MM.1S (cell line): Measurements from ENCODE around the gene CNBP.
"Not testable (repeated sequence)": the region's sequence is repeated elsewhere in the genome, so short reads cannot be mapped to it uniquely, and the experiment has no call there.

ENCODE experiments used
- DNase-seq: peaks from one replicate; pipeline ENCODE4 v3.0.0-alpha.2; 2015
- H2AFZ ChIP-seq: fragments of 300-600 bp; sonication (generic); 2 replicates; pipeline ENCODE4 v1.6.0; 2016; ENCODE audit warnings: antibody characterized with exemption, low read length
- H3F3A ChIP-seq: fragments of 300-600 bp; sonication (generic); 2 replicates; pipeline ENCODE4 v1.6.1; 2016; ENCODE audit warnings: mild to moderate bottlenecking, antibody characterized with exemption, low read length, moderate library complexity, mixed read lengths; ENCODE audit not compliant: insufficient read depth
- H3K27ac ChIP-seq: fragments of 300-600 bp; sonication (generic); 2 replicates; pipeline ENCODE4 v1.5.1; 2016; ENCODE audit warnings: mild to moderate bottlenecking, low read length
- H3K27me3 ChIP-seq: fragments of 300-600 bp; sonication (generic); replicated peaks from 2 replicates; pipeline ENCODE4 v1.6.0; 2016; ENCODE audit warnings: low read length; ENCODE audit not compliant: insufficient read depth
- H3K36me3 ChIP-seq: fragments of 300-600 bp; sonication (generic); replicated peaks from 2 replicates; pipeline ENCODE4 v1.6.1; 2016; ENCODE audit warnings: mild to moderate bottlenecking, low read length, mixed read lengths; ENCODE audit not compliant: insufficient read depth
- H3K4me1 ChIP-seq: fragments of 300-600 bp; sonication (generic); 2 replicates; pipeline ENCODE4 v1.6.1; 2016; ENCODE audit warnings: low read length, mixed read lengths
- H3K4me2 ChIP-seq: fragments of 300-600 bp; sonication (generic); 2 replicates; pipeline ENCODE4 v1.6.0; 2016; ENCODE audit warnings: low read depth, low read length
- H3K4me3 ChIP-seq: fragments of 300-600 bp; sonication (generic); 2 replicates; pipeline ENCODE4 v1.5.1; 2016; ENCODE audit warnings: low read length, mixed read lengths
- H3K79me2 ChIP-seq: fragments of 300-600 bp; sonication (generic); 2 replicates; pipeline ENCODE4 v1.6.1; 2016; ENCODE audit warnings: mixed run types, low read length, mixed read lengths
- H3K9ac ChIP-seq: fragments of 300-600 bp; sonication (generic); 2 replicates; pipeline ENCODE4 v1.6.1; 2016; ENCODE audit warnings: low read length, mixed read lengths
- H3K9me2 ChIP-seq: fragments of 300-600 bp; sonication (generic); replicated peaks from 2 replicates; pipeline ENCODE4 v1.6.1; 2016; ENCODE audit warnings: mild to moderate bottlenecking, low read length, mixed read lengths; ENCODE audit not compliant: insufficient read depth
- H3K9me3 ChIP-seq: fragments of 300-600 bp; sonication (generic); replicated peaks from 2 replicates; pipeline ENCODE4 v1.6.1; 2016; ENCODE audit warnings: mild to moderate bottlenecking, low read length, mixed read lengths; ENCODE audit not compliant: insufficient read depth
- H4K20me1 ChIP-seq: fragments of 300-600 bp; sonication (generic); 2 replicates; pipeline ENCODE4 v1.6.1; 2016; ENCODE audit warnings: mild to moderate bottlenecking, low read length, moderate library complexity, mixed read lengths; ENCODE audit not compliant: insufficient read depth
- CTCF ChIP-seq: fragments of 300-600 bp; sonication (generic); IDR thresholded peaks from 2 replicates; pipeline ENCODE4 v1.5.1; 2016; ENCODE audit warnings: antibody characterized with exemption, low read length, mixed read lengths
- EZH2 ChIP-seq: fragments of 300-600 bp; sonication (generic); optimal IDR thresholded peaks from 2 replicates; pipeline ENCODE3; 2017; ENCODE audit warnings: low read depth, mild to moderate bottlenecking, antibody characterized with exemption, low read length, mixed read lengths
- EZH2phosphoT487 ChIP-seq: fragments of 300-600 bp; sonication (generic); IDR thresholded peaks from 2 replicates; pipeline ENCODE4 v1.6.1; 2018; ENCODE audit warnings: antibody characterized with exemption, low read length

Gene CNBP

GRCh38 chr3:129173206-129173605 lies 10.5 kb downstream of the CNBP start:
- Histone ChIP-seq H3K9me2 (no peaks in the 10 kb centered on the region), H2AFZ (no peak overlapping the region), H3K9ac (no peak overlapping the region), H3K4me2 (no peak overlapping the region), H3K27ac (no peak overlapping the region), H3K4me1 (no peaks in the 10 kb centered on the region), H3K79me2 (peaks cover 91% of the 10 kb centered on the region), H3K27me3 (no peaks in the 10 kb centered on the region), H3F3A (peaks cover 14% of the 10 kb centered on the region), H4K20me1 (peaks cover 71% of the 10 kb centered on the region), H3K9me3 (no peaks in the 10 kb centered on the region), H3K4me3 (no peak overlapping the region), H3K36me3 (peaks cover 26% of the 10 kb centered on the region)
- TF ChIP-seq CTCF = no peak
- TF ChIP-seq EZH2phosphoT487 = no peak
- no peak for TF ChIP-seq EZH2
- no peak for DNase-seq

DNA sequence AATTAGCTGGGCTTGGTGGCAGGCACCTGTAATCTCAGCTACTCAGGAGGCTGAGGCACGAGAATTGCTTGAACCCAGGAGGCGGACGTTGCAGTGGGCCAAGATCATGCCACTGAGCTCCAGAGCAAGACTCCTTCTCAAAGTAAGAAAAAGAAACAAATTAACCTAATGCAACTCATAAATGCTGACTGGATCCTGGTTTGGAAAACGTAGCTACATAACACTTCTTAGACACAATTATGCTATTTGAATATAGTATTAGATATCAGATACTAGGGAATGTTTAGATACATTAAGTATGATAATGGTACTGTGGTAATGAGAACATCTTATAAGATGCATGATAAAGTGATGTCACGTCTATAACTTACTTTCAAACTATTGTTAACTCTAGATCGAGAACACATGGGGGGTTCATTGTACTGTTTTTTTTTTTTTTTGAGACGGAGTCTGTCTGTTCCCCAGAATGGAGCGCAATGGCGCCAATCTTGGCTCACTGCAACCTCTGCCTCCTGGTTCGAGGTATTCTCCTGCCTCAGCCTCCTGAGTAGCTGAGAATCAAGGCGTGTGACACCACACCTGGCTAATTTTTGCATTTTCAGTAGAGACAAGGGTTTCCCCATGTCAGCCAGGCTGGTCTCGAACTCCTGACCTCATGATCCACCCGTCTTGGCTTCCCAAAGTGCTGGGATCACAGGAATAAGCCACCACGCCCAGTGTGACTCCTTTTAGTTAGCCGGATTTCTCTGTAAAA lies 16.9 kb downstream of the CNBP start:
- no peak overlapping the region for H3K27ac ChIP-seq
- TF ChIP-seq EZH2 (no peak), EZH2phosphoT487 (no peak), CTCF (no peak)
- H3K4me1 ChIP-seq = 0 out of 2 replicates have a peak, but pooled peaks cover 6% of the 10 kb centered on the region
- no peaks in the 10 kb centered on the region for H3K9me2 ChIP-seq
- H3K9me3 ChIP-seq = no peaks in the 10 kb centered on the region
- peaks cover 35% of the 10 kb centered on the region for H3K79me2 ChIP-seq
- no peak overlapping the region for H3K9ac ChIP-seq
- no peak overlapping the region for H3K4me2 ChIP-seq
- H3K36me3 ChIP-seq = peaks cover 30% of the 10 kb centered on the region
- H2AFZ ChIP-seq = no peak overlapping the region
- H4K20me1 ChIP-seq = peaks cover 10% of the 10 kb centered on the region; the same call in 1 of the 2 replicates
- H3F3A ChIP-seq = peaks cover 39% of the 10 kb centered on the region
- H3K27me3 ChIP-seq = no peaks in the 10 kb centered on the region
- H3K4me3 ChIP-seq = no peak overlapping the region
- DNase-seq = no peak

DNA sequence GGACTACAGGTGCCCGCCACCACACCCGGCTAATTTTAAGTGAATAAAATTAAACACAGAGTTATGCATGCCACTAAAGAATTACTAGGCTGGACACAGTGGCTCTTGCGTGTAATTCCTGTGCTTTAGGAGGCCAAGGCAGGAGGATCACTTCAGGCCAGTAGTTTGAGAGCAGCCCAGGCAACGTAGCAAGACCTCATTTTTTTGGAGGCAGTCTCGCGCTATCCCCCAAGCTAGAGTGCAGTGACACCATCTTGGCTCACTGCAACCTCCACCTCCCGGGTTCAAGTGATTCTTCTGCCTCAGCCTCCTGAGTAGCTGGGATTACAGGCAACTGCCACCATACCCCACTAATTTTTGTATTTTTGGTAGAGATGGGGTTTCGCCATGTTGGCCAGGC lies 18.1 kb downstream of the CNBP start:
- H3K4me2 ChIP-seq, H3K4me3 ChIP-seq: not testable (repeated sequence)
- H3F3A ChIP-seq = peaks cover 38% of the 10 kb centered on the region

DNA sequence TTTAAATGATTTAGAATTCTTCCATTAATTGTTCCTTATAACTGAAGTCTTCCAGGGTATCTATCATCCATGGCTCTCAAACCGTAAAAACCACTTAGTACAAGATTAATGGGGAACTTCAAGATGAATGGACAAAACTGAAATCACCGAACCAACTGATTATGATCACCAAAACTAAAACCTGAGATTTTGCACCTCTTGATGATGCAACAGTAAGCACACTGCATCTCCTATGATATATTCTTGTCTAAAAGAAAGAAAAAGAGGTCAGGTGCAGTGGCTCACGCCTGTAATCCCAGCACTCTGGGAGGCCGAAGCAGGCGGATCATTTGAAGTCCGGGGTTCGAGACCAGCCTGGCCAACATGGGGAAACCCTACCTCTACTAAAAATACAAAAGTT lies 19.2 kb downstream of the CNBP start:
- H3K27ac ChIP-seq = no peak overlapping the region

More for the DNA sequence above, 18.1 kb downstream of the CNBP start:
- not testable (repeated sequence) for H3K27ac ChIP-seq, H3K9ac ChIP-seq, H3K9me3 ChIP-seq, H2AFZ ChIP-seq, H3K4me1 ChIP-seq, H3K27me3 ChIP-seq, DNase-seq, H4K20me1 ChIP-seq, H3K9me2 ChIP-seq
- Histone ChIP-seq H3K79me2 (peaks cover 24% of the 10 kb centered on the region), H3K36me3 (peaks cover 23% of the 10 kb centered on the region)

More for the DNA sequence above, 19.2 kb downstream of the CNBP start:
- Histone ChIP-seq H3K9ac (no peak overlapping the region), H3K4me3 (no peak overlapping the region), H3K4me2 (no peak overlapping the region), H3K4me1 (peaks cover 8% of the 10 kb centered on the region; the same call in 1 of the 2 replicates), H4K20me1 (no peaks in the 10 kb centered on the region; the same call in 1 of the 2 replicates), H2AFZ (no peak overlapping the region), H3K79me2 (peaks cover 24% of the 10 kb centered on the region), H3K36me3 (peaks cover 12% of the 10 kb centered on the region; the same call in 1 of the 2 replicates), H3K27me3 (no peaks in the 10 kb centered on the region), H3K9me3 (no peaks in the 10 kb centered on the region), H3K9me2 (no peaks in the 10 kb centered on the region), H3F3A (peaks cover 38% of the 10 kb centered on the region)
- no peak for DNase-seq
- no peak for TF ChIP-seq CTCF
- no peak for TF ChIP-seq EZH2phosphoT487
- TF ChIP-seq EZH2 = no peak
